ENCODE results near the gene ACP1. TPM values are rescaled to one million over a fixed set of nuclear protein-coding genes. Genes with fewer than 3 reads are reported as not detected.

ACP1 gene
- total RNA-seq (100 to 1,000 TPM in 1 of 7 donors, 10 to 100 TPM in 6; 63.7 to 103 (median 72.7) TPM), polyA plus RNA-seq (10 to 100 TPM; 58.1 to 83.2 (median 73.0) TPM)
- long read RNA-seq, donor 1, transcript ACP1-209 (7 exons, 577 nt): minor isoform, 8 of 68 reads
- long read RNA-seq, donor 1, transcript ACP1-201 (6 exons, 1,549 nt): major isoform, 38 of 68 reads
- long read RNA-seq, donor 1, transcript ACP1-202 (6 exons, 1,552 nt): minor isoform, 14 of 68 reads
- long read RNA-seq, donor 1, partial matches to known transcripts: 0 of 68 reads
- long read RNA-seq, donor 1, other reads (novel, unspliced or antisense): 0 of 68 reads
- long read RNA-seq, donor 2, transcript ACP1-201 (6 exons, 1,549 nt): major isoform, 36 of 68 reads
- long read RNA-seq, donor 2, transcript ACP1-202 (6 exons, 1,552 nt): minor isoform, 19 of 68 reads
- long read RNA-seq, donor 2, transcript ACP1-209 (7 exons, 577 nt): minor isoform, 9 of 68 reads
- long read RNA-seq, donor 2, partial matches to known transcripts: 0 of 68 reads
- long read RNA-seq, donor 2, other reads (novel, unspliced or antisense): 0 of 68 reads

GRCh38 chr2:264493-265468 lies at the start of gene ACP1:
ACP1 (plus strand) TSS chr2:264947; CDS start chr2:264965, 18 bp downstream.
- intact Hi-C loops (cut with DNase I; ENCODE audit: low total_unique reads): no loop called here
- DNase-seq: peak; percentile 98
- WGBS, 5 donors: 0 to 1% (median 1%) methylated on average over 59 to 73 of the region's 73 CpGs

GRCh38 chr2:216068-216467 lies 48.7 kb upstream of the ACP1 start:
- DNase-seq: no peak
- Histone ChIP-seq H3K27me3 (replicated peaks in 1 of 7) (peaks cover 0 to 15% (median 0%) of the 10 kb centered on the region in 7 donors), H3K9me3 (peaks cover 0 to 12% (median 6%) of the 10 kb centered on the region in 8 donors), H3K36me3 (peaks cover 0 to 31% (median 11%) of the 10 kb centered on the region in 6 donors), H3K27ac (no peak overlapping the region), H3K4me1 (no peaks in the 10 kb centered on the region), H3K4me3 (no peak overlapping the region)
- intact Hi-C loops (cut with DNase I; ENCODE audit: low total_unique reads): no loop called here
- 79 to 87% (median 86%) methylated on average over 3 of the region's 3 CpGs for WGBS, 5 donors
- no peak for TF ChIP-seq POLR2A (IDR thresholded peaks at IDR 0.05)
- TF ChIP-seq CTCF (IDR thresholded peaks at IDR 0.05 in 8 of 11, conservative IDR thresholded peaks at IDR 0.05 in 3 of 11): no peak
- no peak for TF ChIP-seq POLR2AphosphoS5 (IDR thresholded peaks at IDR 0.05)

More at GRCh38 chr2:264493-265468, at the start of gene ACP1:
- H3K36me3 ChIP-seq: peaks cover 0 to 1% (median 0%) of the 10 kb centered on the region in 6 donors
- peak in 2 of 3 donors; percentile 21 to 62 for TF ChIP-seq POLR2A (IDR thresholded peaks at IDR 0.05)
- peak; percentile 97 to 98 (median 97) for TF ChIP-seq POLR2AphosphoS5 (IDR thresholded peaks at IDR 0.05)
- TF ChIP-seq CTCF (IDR thresholded peaks at IDR 0.05 in 8 of 11, conservative IDR thresholded peaks at IDR 0.05 in 3 of 11): peak in 2 of 11 experiments; percentile 11 to 14
- peak within 1 kb of the TSS; percentile 77 to 94 (median 86) for H3K27ac ChIP-seq
- H3K9me3 ChIP-seq: no peaks in the 10 kb centered on the region
- H3K27me3 ChIP-seq (replicated peaks in 1 of 7): no peaks in the 10 kb centered on the region
- H3K4me3 ChIP-seq: peak within 1 kb of the TSS; percentile 70 to 96 (median 85)
- peaks cover 21 to 90% (median 57%) of the 10 kb centered on the region in 6 donors for H3K4me1 ChIP-seq

GRCh38 chr2:223451-223850 lies 41.3 kb upstream of the ACP1 start:
- intact Hi-C loops (cut with DNase I; ENCODE audit: low total_unique reads): no loop called here
- H3K27ac ChIP-seq: no peak overlapping the region
- WGBS, 5 donors: 84 to 88% (median 85%) methylated on average over 4 of the region's 4 CpGs
- DNase-seq: no peak
- no peaks in the 10 kb centered on the region for H3K9me3 ChIP-seq
- H3K4me1 ChIP-seq: peaks cover 0 to 6% (median 0%) of the 10 kb centered on the region in 6 donors
- H3K36me3 ChIP-seq: peaks cover 0 to 89% (median 34%) of the 10 kb centered on the region in 6 donors
- no peak overlapping the region for H3K4me3 ChIP-seq
- no peak for TF ChIP-seq POLR2A (IDR thresholded peaks at IDR 0.05)
- TF ChIP-seq CTCF (IDR thresholded peaks at IDR 0.05 in 8 of 11, conservative IDR thresholded peaks at IDR 0.05 in 3 of 11): no peak
- no peak for TF ChIP-seq POLR2AphosphoS5 (IDR thresholded peaks at IDR 0.05)
- no peaks in the 10 kb centered on the region for H3K27me3 ChIP-seq (replicated peaks in 1 of 7)
